Measurements from ENCODE around the gene TMEM100. TPM values are rescaled to one million over a fixed set of nuclear protein-coding genes. Genes with fewer than 3 reads are reported as not detected.

Gene TMEM100
- polyA plus RNA-seq, 1 of the 3 experiments (the other 2 are of a cell fraction): 1.7 TPM

GRCh38 chr17:55694286-55694910 lies 28.3 kb downstream of the TMEM100 start:
- H3K36me3 ChIP-seq (replicated peaks in 1 of 2; ENCODE audit: control insufficient read depth in 1 of 2, insufficient read depth in 2 of 2, low read length in 1 of 2): no peaks in the 10 kb centered on the region
- H3K9ac ChIP-seq: no peak overlapping the region
- no peaks in the 10 kb centered on the region for H3K9me2 ChIP-seq
- no peak overlapping the region for H3K4me3 ChIP-seq (ENCODE audit: low read depth in 2 of 2, low read length in 1 of 2)
- peaks cover 5 to 62% of the 10 kb centered on the region in 2 experiments; a peak in 3 of 4 replicates for H3K4me1 ChIP-seq (ENCODE audit: control insufficient read depth in 1 of 2, insufficient read depth in 2 of 2, low read depth in 1 of 2, low read length in 1 of 2)
- H3K4me2 ChIP-seq: no peak overlapping the region
- TF ChIP-seq TAF1 (IDR thresholded peaks at IDR 0.05; ENCODE audit: borderline replicate concordance, low read depth, low read length): no peak
- TF ChIP-seq SIN3A (IDR thresholded peaks at IDR 0.05; ENCODE audit: borderline replicate concordance, low read depth, low read length): no peak
- no peak for TF ChIP-seq RCOR1 (IDR thresholded peaks at IDR 0.05; ENCODE audit: low read length)
- no peak for TF ChIP-seq JUND (IDR thresholded peaks at IDR 0.05)
- TF ChIP-seq RAD21 (IDR thresholded peaks at IDR 0.05; ENCODE audit: low read length): no peak
- TF ChIP-seq EZH2phosphoT487 (IDR thresholded peaks at IDR 0.05; ENCODE audit: borderline replicate concordance, low read depth): no peak
- no peak for TF ChIP-seq RXRA (IDR thresholded peaks at IDR 0.05; ENCODE audit: borderline replicate concordance, low read depth)
- TF ChIP-seq YY1 (IDR thresholded peaks at IDR 0.05; ENCODE audit: low read depth): no peak
- TF ChIP-seq CHD2 (IDR thresholded peaks at IDR 0.05; ENCODE audit: low read length, partially characterized antibody): no peak
- no peak for TF ChIP-seq GABPA (IDR thresholded peaks at IDR 0.05; ENCODE audit: low read depth)
- TF ChIP-seq MXI1 (IDR thresholded peaks at IDR 0.05; ENCODE audit: low read depth, low read length): no peak
- no peak for TF ChIP-seq EP300 (IDR thresholded peaks at IDR 0.05; ENCODE audit: borderline replicate concordance in 1 of 2, low read depth in 1 of 2, low read length in 1 of 2)
- no peak for TF ChIP-seq GATA2 (CRISPR knock-in tag; IDR thresholded peaks at IDR 0.05)
- TF ChIP-seq SMC3 (IDR thresholded peaks at IDR 0.05; ENCODE audit: low read depth, low read length): no peak
- TF ChIP-seq MEF2A (IDR thresholded peaks at IDR 0.05; ENCODE audit: borderline replicate concordance, low read depth): no peak
- TF ChIP-seq, protein P1, sequence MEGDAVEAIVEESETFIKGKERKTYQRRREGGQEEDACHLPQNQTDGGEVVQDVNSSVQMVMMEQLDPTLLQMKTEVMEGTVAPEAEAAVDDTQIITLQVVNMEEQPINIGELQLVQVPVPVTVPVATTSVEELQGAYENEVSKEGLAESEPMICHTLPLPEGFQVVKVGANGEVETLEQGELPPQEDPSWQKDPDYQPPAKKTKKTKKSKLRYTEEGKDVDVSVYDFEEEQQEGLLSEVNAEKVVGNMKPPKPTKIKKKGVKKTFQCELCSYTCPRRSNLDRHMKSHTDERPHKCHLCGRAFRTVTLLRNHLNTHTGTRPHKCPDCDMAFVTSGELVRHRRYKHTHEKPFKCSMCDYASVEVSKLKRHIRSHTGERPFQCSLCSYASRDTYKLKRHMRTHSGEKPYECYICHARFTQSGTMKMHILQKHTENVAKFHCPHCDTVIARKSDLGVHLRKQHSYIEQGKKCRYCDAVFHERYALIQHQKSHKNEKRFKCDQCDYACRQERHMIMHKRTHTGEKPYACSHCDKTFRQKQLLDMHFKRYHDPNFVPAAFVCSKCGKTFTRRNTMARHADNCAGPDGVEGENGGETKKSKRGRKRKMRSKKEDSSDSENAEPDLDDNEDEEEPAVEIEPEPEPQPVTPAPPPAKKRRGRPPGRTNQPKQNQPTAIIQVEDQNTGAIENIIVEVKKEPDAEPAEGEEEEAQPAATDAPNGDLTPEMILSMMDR (IDR thresholded peaks at IDR 0.05): no peak
- 49% methylated on average over 5 of the region's 5 CpGs for WGBS (ENCODE audit: low lambda C conversion rate)
- no peak overlapping the region for H2AFZ ChIP-seq (ENCODE audit: low read depth)
- H3K79me2 ChIP-seq (ENCODE audit: insufficient read depth): no peaks in the 10 kb centered on the region
- H3F3A ChIP-seq (replicated peaks; ENCODE audit: insufficient read depth): no peaks in the 10 kb centered on the region
- H3K27me3 ChIP-seq (ENCODE audit: insufficient read depth): no peaks in the 10 kb centered on the region; the same call in 1 of the 2 replicates
- DNase-seq: no peak
- CTCF ChIA-PET: interaction anchor here (1.3 to 1.6 kb wide), 5 partner anchors 18 to 168 kb away, joined by 3 to 7 read pairs (median 4); no protein-coding TSS in a partner anchor
- no peaks in the 10 kb centered on the region for H4K20me1 ChIP-seq (ENCODE audit: insufficient read depth)
- H3K9me3 ChIP-seq: no peaks in the 10 kb centered on the region
- H3K27ac ChIP-seq (ENCODE audit: low read depth in 2 of 2, low read length in 1 of 2): peak overlapping the region in 1 of 2 experiments; percentile 99; a peak in 2 of 4 replicates
- POLR2A ChIA-PET: interaction anchor here (1.1 kb wide), 1 partner anchor 13 kb away, joined by 5 read pairs; no protein-coding TSS in a partner anchor

All from SK-N-SH (cell line).